ENCODE results near the gene MMAB. TPM values are rescaled to one million over a fixed set of nuclear protein-coding genes. Genes with fewer than 3 reads are reported as not detected.

Gene MMAB
- total and polyA plus RNA-seq, 10 of the 15 experiments (the other 5 are each of a cell fraction or from before 2014, with no cell fraction given) = 10.6 to 65.3 (median 45.2) TPM

- peak; percentile 56 for FAIRE-seq
Observed at GRCh38 chr12:109583733-109584132, 10.4 kb upstream of the MMAB start.

GRCh38 chr12:109582636-109583035 is 9.3 kb upstream of the MMAB start:
- CTCF ChIA-PET = interaction anchor here (0.6 to 2.2 kb wide), 2 partner anchors 15 to 66 kb away, joined by 3 to 7 read pairs; no protein-coding TSS in a partner anchor
- H2AFZ ChIP-seq (ENCODE audit: control insufficient read depth, low read depth, low read length) = no peak overlapping the region
- in situ Hi-C loops (cut with MboI) (no loop called here), intact Hi-C loops (cut with micrococcal nuclease; ENCODE audit: unreplicated experiment) (no loop called here)
- H3K9ac ChIP-seq (ENCODE audit: control insufficient read depth, insufficient read depth, low read length) = no peak overlapping the region
- no peaks in the 10 kb centered on the region for H3K9me3 ChIP-seq (replicated peaks; ENCODE audit: control insufficient read depth, insufficient read depth, low read length)
- WGBS (ENCODE audit: insufficient coverage, insufficient replicate concordance, low lambda C conversion rate, missing lambda C conversion rate) = 100% methylated on average over 4 of the region's 5 CpGs
- POLR2A ChIA-PET = no interaction called here
- ATAC-seq = no peak
- no peak for DNase-seq (ENCODE audit: low read depth, low spot score)
- H3K27me3 ChIP-seq (replicated peaks in 1 of 2; ENCODE audit: control insufficient read depth in 2 of 2, insufficient read depth in 2 of 2, low read length in 1 of 2) = no peaks in the 10 kb centered on the region
- H3K27ac ChIP-seq (ENCODE audit: control insufficient read depth, insufficient read depth) = no peak overlapping the region
- no peaks in the 10 kb centered on the region for H3K79me2 ChIP-seq (ENCODE audit: control insufficient read depth, insufficient read depth, low read length)
- no peak overlapping the region for H3K4me3 ChIP-seq
- no TSS peak for BruUV-seq (replicated peaks)
- H3K36me3 ChIP-seq (ENCODE audit: control insufficient read depth in 2 of 2, insufficient read depth in 2 of 2, low read length in 1 of 2) = peaks cover 5 to 21% of the 10 kb centered on the region in 2 experiments; a peak in 3 of 4 replicates
- no peaks in the 10 kb centered on the region for H4K20me1 ChIP-seq (ENCODE audit: control insufficient read depth, insufficient read depth)
- no peaks in the 10 kb centered on the region for H3K4me1 ChIP-seq (ENCODE audit: control insufficient read depth, insufficient read depth, low read length)
- SMC1A ChIA-PET (ENCODE audit: uncharacterized antibody, unreplicated experiment) = no interaction called here
- H3K4me2 ChIP-seq (ENCODE audit: control insufficient read depth, insufficient read depth) = no peak overlapping the region
- RAD21 ChIA-PET (ENCODE audit: unreplicated experiment) = no interaction called here
- FAIRE-seq = no peak
- TF ChIP-seq, protein P1, sequence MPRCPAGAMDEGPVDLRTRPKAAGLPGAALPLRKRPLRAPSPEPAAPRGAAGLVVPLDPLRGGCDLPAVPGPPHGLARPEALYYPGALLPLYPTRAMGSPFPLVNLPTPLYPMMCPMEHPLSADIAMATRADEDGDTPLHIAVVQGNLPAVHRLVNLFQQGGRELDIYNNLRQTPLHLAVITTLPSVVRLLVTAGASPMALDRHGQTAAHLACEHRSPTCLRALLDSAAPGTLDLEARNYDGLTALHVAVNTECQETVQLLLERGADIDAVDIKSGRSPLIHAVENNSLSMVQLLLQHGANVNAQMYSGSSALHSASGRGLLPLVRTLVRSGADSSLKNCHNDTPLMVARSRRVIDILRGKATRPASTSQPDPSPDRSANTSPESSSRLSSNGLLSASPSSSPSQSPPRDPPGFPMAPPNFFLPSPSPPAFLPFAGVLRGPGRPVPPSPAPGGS (IDR thresholded peaks at IDR 0.05; ENCODE audit: borderline replicate concordance, insufficient read depth, low read depth, low read length, poor library complexity, severe bottlenecking) = no peak
- TF ChIP-seq ZNF592 (IDR thresholded peaks at IDR 0.05) = no peak
- no peak for TF ChIP-seq MTA3 (IDR thresholded peaks at IDR 0.05; ENCODE audit: borderline replicate concordance, low read length)
- TF ChIP-seq DPF2 (IDR thresholded peaks at IDR 0.05) = no peak
- no peak for TF ChIP-seq SMC3 (IDR thresholded peaks at IDR 0.05; ENCODE audit: borderline replicate concordance, low read length)
- TF ChIP-seq HDAC2 (IDR thresholded peaks at IDR 0.05) = no peak
- no peak for TF ChIP-seq STAT1 (conservative IDR thresholded peaks at IDR 0.05)

More at GRCh38 chr12:109583733-109584132, 10.4 kb upstream of the MMAB start:
- H2AFZ ChIP-seq (ENCODE audit: control insufficient read depth, low read depth, low read length) = no peak overlapping the region
- no peaks in the 10 kb centered on the region for H3K79me2 ChIP-seq (ENCODE audit: control insufficient read depth, insufficient read depth, low read length)
- H3K9me3 ChIP-seq (replicated peaks; ENCODE audit: control insufficient read depth, insufficient read depth, low read length) = no peaks in the 10 kb centered on the region
- 47% methylated on average over 2 of the region's 2 CpGs for WGBS (ENCODE audit: insufficient coverage, insufficient replicate concordance, low lambda C conversion rate, missing lambda C conversion rate)
- no peak overlapping the region for H3K4me3 ChIP-seq
- ATAC-seq (no peak), DNase-seq (ENCODE audit: low read depth, low spot score) (no peak)
- in situ Hi-C loops (cut with MboI) (no loop called here), intact Hi-C loops (cut with micrococcal nuclease; ENCODE audit: unreplicated experiment) (no loop called here)
- TF ChIP-seq RUNX3 (IDR thresholded peaks at IDR 0.05; ENCODE audit: low read length) (no peak), CBX3 (IDR thresholded peaks at IDR 0.05; ENCODE audit: borderline replicate concordance, low read depth) (no peak), MEF2B (IDR thresholded peaks at IDR 0.05; ENCODE audit: partially characterized antibody, poor library complexity, severe bottlenecking) (no peak)
- POLR2A ChIA-PET = no interaction called here
- H3K4me1 ChIP-seq (ENCODE audit: control insufficient read depth, insufficient read depth, low read length) = no peaks in the 10 kb centered on the region
- no peak overlapping the region for H3K9ac ChIP-seq (ENCODE audit: control insufficient read depth, insufficient read depth, low read length)
- H3K27ac ChIP-seq (ENCODE audit: control insufficient read depth, insufficient read depth) = no peak overlapping the region
- SMC1A ChIA-PET (ENCODE audit: uncharacterized antibody, unreplicated experiment) = no interaction called here
- no peaks in the 10 kb centered on the region for H4K20me1 ChIP-seq (ENCODE audit: control insufficient read depth, insufficient read depth)
- no TSS peak for BruUV-seq (replicated peaks)
- CTCF ChIA-PET = interaction anchor here (2.2 kb wide), 1 partner anchor 13 kb away, joined by 7 read pairs; no protein-coding TSS in a partner anchor
- no peak overlapping the region for H3K4me2 ChIP-seq (ENCODE audit: control insufficient read depth, insufficient read depth)
- RAD21 ChIA-PET (ENCODE audit: unreplicated experiment) = no interaction called here
- peaks cover 5 to 16% of the 10 kb centered on the region in 2 experiments; a peak in 3 of 4 replicates for H3K36me3 ChIP-seq (ENCODE audit: control insufficient read depth in 2 of 2, insufficient read depth in 2 of 2, low read length in 1 of 2)
- H3K27me3 ChIP-seq (replicated peaks in 1 of 2; ENCODE audit: control insufficient read depth in 2 of 2, insufficient read depth in 2 of 2, low read length in 1 of 2) = no peaks in the 10 kb centered on the region

All from GM12878 (cell line).